DND-41 (cell line): ENCODE measurements around the gene TBX4.

Source experiments
- CTCF ChIP-seq: IDR thresholded peaks from 2 replicates; pipeline ENCODE4 v1.5.1; 2012; ENCODE audit warnings: borderline replicate concordance, low read length, moderate library complexity, mild to moderate bottlenecking; ENCODE audit not compliant: poor library complexity, severe bottlenecking; ENCODE audit errors: extremely low read depth
- EZH2 ChIP-seq: IDR thresholded peaks from 3 replicates; pipeline ENCODE4 v1.6.1; 2012; ENCODE audit warnings: borderline replicate concordance, low read depth, mild to moderate bottlenecking, moderate library complexity, low read length, inconsistent platforms; ENCODE audit not compliant: severe bottlenecking

GRCh38 chr17:61431594-61432311 lies 20.5 kb upstream of the TBX4 start:
- TF ChIP-seq CTCF (no peak), EZH2 (no peak)
